Endothelial cell of umbilical vein (primary cell): ENCODE measurements around the gene CALN1. TPM values are rescaled to one million over a fixed set of nuclear protein-coding genes. Genes with fewer than 3 reads are reported as not detected.

Experiments used
- BruUV-seq: library from RNA; stranded (reverse); fragments of 400-500 nt; replicated peaks from 2 replicates; lab custom pipeline; 2021; lab: Mats Ljungman, UMichigan
- CTCF ChIA-PET: fragments of 300-600, 350-600 bp; sonication (Branson Sonifier 250); formaldehyde crosslinking; loops from one replicate; lab custom pipeline; 2021; ENCODE audit warnings: antibody characterized with exemption, inconsistent platforms; lab: Charles Lee
- POLR2A ChIA-PET: fragments of 300-600, 350-600 bp; sonication (Branson Sonifier 250); formaldehyde crosslinking; loops from one replicate; lab custom pipeline; 2021; ENCODE audit warnings: antibody characterized with exemption, inconsistent platforms; lab: Charles Lee
- DNase-seq: peaks from one replicate; pipeline ENCODE4 v3.0.0-alpha.2; 2011; ENCODE audit warnings: low read depth, low spot score
- FAIRE-seq: peaks from 2 replicates; lab custom pipeline; 2011; peaks lifted over from hg19 to GRCh38; lab: Jason Lieb, UNC
- H2AFZ ChIP-seq: 2 replicates; pipeline ENCODE4 v1.6.0; 2012; ENCODE audit warnings: low read depth, low read length, control low read depth, inconsistent platforms
- H3K27ac ChIP-seq: 2 replicates; pipeline ENCODE4 v1.5.1; 2011; ENCODE audit warnings: low read depth, mild to moderate bottlenecking, control low read depth, low read length, moderate library complexity; ENCODE audit not compliant: insufficient read depth
- H3K27me3 ChIP-seq, 2 experiments: 2 replicates each; pipeline versions ENCODE4 v1.6.0 to v1.6.1; 2011; ENCODE audit warnings: low read length in 2 of 2, mixed read lengths in 1 of 2; ENCODE audit not compliant: control insufficient read depth in 2 of 2, insufficient read depth in 2 of 2
- H3K36me3 ChIP-seq, 2 experiments: 2 replicates in 1 of 2; 3 replicates in 1 of 2; pipeline ENCODE4 v1.5.1; 2011; ENCODE audit warnings: low read length in 2 of 2, mild to moderate bottlenecking in 1 of 2, moderate library complexity in 1 of 2; ENCODE audit not compliant: control insufficient read depth in 2 of 2, insufficient read depth in 2 of 2; ENCODE audit errors: extremely low read depth in 1 of 2
- H3K4me1 ChIP-seq: 3 replicates; pipeline ENCODE4 v1.5.1; 2011; ENCODE audit warnings: mild to moderate bottlenecking, low read length; ENCODE audit not compliant: control insufficient read depth, insufficient read depth; ENCODE audit errors: extremely low read depth
- H3K4me2 ChIP-seq: 2 replicates; pipeline ENCODE4 v1.6.1; 2011; ENCODE audit warnings: low read length, control low read depth, mixed read lengths; ENCODE audit not compliant: insufficient read depth
- H3K4me3 ChIP-seq, 3 experiments: fragments of 200-600 bp in 1 of 3; sonication (generic), shearing (Covaris generic) in 1 of 3; replicated peaks in 1 of 3; 2 replicates each; pipeline ENCODE4 v1.5.1; 2011 to 2016; ENCODE audit warnings: control low read depth in 3 of 3, low read length in 3 of 3, mild to moderate bottlenecking in 2 of 3, inconsistent platforms in 1 of 3, low read depth in 1 of 3, moderate library complexity in 1 of 3; ENCODE audit not compliant: insufficient read depth in 1 of 3
- H3K79me2 ChIP-seq: 2 replicates; pipeline ENCODE4 v1.6.0; 2012; ENCODE audit warnings: low read length, inconsistent platforms; ENCODE audit not compliant: control insufficient read depth, insufficient read depth
- H3K9ac ChIP-seq: replicated peaks from 2 replicates; pipeline ENCODE3; 2011; ENCODE audit warnings: low read length, control low read depth; ENCODE audit not compliant: insufficient read depth; ENCODE audit errors: extremely low read depth
- H3K9me1 ChIP-seq: replicated peaks from 3 replicates; pipeline ENCODE4 v1.6.0; 2011; ENCODE audit warnings: mild to moderate bottlenecking, low read length; ENCODE audit not compliant: control insufficient read depth, insufficient read depth; ENCODE audit errors: extremely low read depth
- H3K9me3 ChIP-seq: replicated peaks from 2 replicates; pipeline ENCODE4 v1.5.1; 2012; ENCODE audit warnings: low read length, inconsistent platforms; ENCODE audit not compliant: control insufficient read depth, insufficient read depth
- H4K20me1 ChIP-seq: replicated peaks from 2 replicates; pipeline ENCODE3; 2011; ENCODE audit warnings: mild to moderate bottlenecking, low read length; ENCODE audit not compliant: control insufficient read depth, insufficient read depth; ENCODE audit errors: extremely low read depth
- CTCF ChIP-seq, 2 donors: IDR thresholded peaks; 1 replicate in 1 of 2; 2 replicates in 1 of 2; pipeline ENCODE4 v1.5.1; 2011; ENCODE audit warnings: low read length in 2 of 2, mild to moderate bottlenecking in 2 of 2, moderate library complexity in 2 of 2, control low read depth in 1 of 2, inconsistent platforms in 1 of 2, low read depth in 1 of 2; ENCODE audit not compliant: insufficient read depth in 1 of 2; ENCODE audit errors: extremely low read depth in 1 of 2
- EZH2 ChIP-seq: IDR thresholded peaks from 2 replicates; pipeline ENCODE4 v1.6.1; 2012; ENCODE audit warnings: borderline replicate concordance, low read depth, mild to moderate bottlenecking, moderate library complexity, low read length, inconsistent platforms; ENCODE audit not compliant: severe bottlenecking
- FOS ChIP-seq: IDR thresholded peaks from 2 replicates; pipeline ENCODE4 v1.6.1; 2011; ENCODE audit warnings: mild to moderate bottlenecking, low read length, moderate library complexity, borderline replicate concordance; ENCODE audit not compliant: insufficient read depth
- GATA2 ChIP-seq: IDR thresholded peaks from 2 replicates; pipeline ENCODE4 v1.7.0; 2011; ENCODE audit warnings: low read depth, mild to moderate bottlenecking, moderate library complexity, mixed read lengths, low read length; ENCODE audit not compliant: insufficient read length, insufficient read depth
- JUN ChIP-seq: IDR thresholded peaks from 2 replicates; pipeline ENCODE4 v1.6.1; 2011; ENCODE audit warnings: borderline replicate concordance, low read depth; ENCODE audit not compliant: insufficient read length, insufficient read depth
- MAX ChIP-seq: IDR thresholded peaks from 2 replicates; pipeline ENCODE4 v1.6.1; 2011; ENCODE audit not compliant: insufficient read depth, insufficient read length
- MYC ChIP-seq: IDR thresholded peaks from one replicate; pipeline ENCODE4 v1.6.1; 2011; ENCODE audit warnings: mild to moderate bottlenecking, low read depth, low read length
- POLR2A ChIP-seq: IDR thresholded peaks from 2 replicates; pipeline ENCODE4 v1.6.1; 2012; ENCODE audit warnings: low read depth, mild to moderate bottlenecking, control low read depth, low read length
- POLR2AphosphoS5 ChIP-seq: IDR thresholded peaks from 2 replicates; pipeline ENCODE4 v1.6.1; 2012; ENCODE audit warnings: low read depth, mild to moderate bottlenecking, control low read depth, low read length, moderate library complexity; ENCODE audit not compliant: insufficient read depth
- dilution Hi-C: fragments of 300-500 bp; cut with MboI; formaldehyde crosslinking; loops from one replicate; pipeline ENCODE4 v1.15.0; 2019; ENCODE audit warnings: low sequenced_read_pairs; ENCODE audit not compliant: extremely low pct_ligation_motif_present
- intact Hi-C: fragments of 100-400 bp; cut with micrococcal nuclease; formaldehyde crosslinking; loops from one replicate; pipeline ENCODE4 v1.10.0; 2022
- polyA plus RNA-seq, 4 experiments: library from polyadenylated mRNA; depleted of rRNA in 3 of 4; stranded (reverse) in 3 of 4; unstranded in 1 of 4; fragments of >200 nt; gene quantifications; 2 replicates each; pipeline versions ENCODE4 v1.2.1 to v1.2.3, GENCODE V29; 2011 to 2012; ENCODE audit warnings: missing spikeins in 1 of 4
- total RNA-seq: library from RNA; stranded (reverse); gene quantifications from 2 replicates; pipeline ENCODE4 v1.2.3, GENCODE V29; 2021

CALN1 gene
- total and polyA plus RNA-seq, 2 donors (not counting 3 experiments of a cell fraction or from before 2014, with no cell fraction given): not detected

- ChIA-PET POLR2A (no interaction called here), CTCF (no interaction called here)
- DNase-seq: no peak
- Histone ChIP-seq H3K9ac (no peak overlapping the region), H3K36me3 (no peaks in the 10 kb centered on the region), H4K20me1 (no peaks in the 10 kb centered on the region), H3K4me3 (no peak overlapping the region), H3K27ac (no peak overlapping the region), H3K9me3 (no peaks in the 10 kb centered on the region), H3K9me1 (no peaks in the 10 kb centered on the region), H2AFZ (no peak overlapping the region), H3K27me3 (no peaks in the 10 kb centered on the region), H3K4me1 (no peaks in the 10 kb centered on the region), H3K4me2 (no peak overlapping the region), H3K79me2 (no peaks in the 10 kb centered on the region)
- BruUV-seq: no TSS peak
- FAIRE-seq: no peak
- dilution Hi-C loops (no loop called here), intact Hi-C loops (no loop called here)
- TF ChIP-seq MAX (no peak), POLR2AphosphoS5 (no peak), MYC (no peak), JUN (no peak), CTCF (IDR thresholded peaks at IDR 0.05; ENCODE audit: extremely low read depth in 1 of 2, insufficient read depth in 1 of 2, low read depth in 1 of 2, low read length in 2 of 2) (no peak), POLR2A (no peak), FOS (no peak), EZH2 (no peak), GATA2 (no peak)
Observed at GRCh38 chr7:72007018-72007417, 405.1 kb downstream of the CALN1 start.
